GM19468 (cell line): ENCODE results near the gene SPATA31C2.
"Not testable (repeated sequence)": the region's sequence is repeated elsewhere in the genome, so short reads cannot be mapped to it uniquely, and the experiment has no call there.

Experiments
- ATAC-seq: cut with Tn5 transposase; IDR thresholded peaks from one replicate; pipeline ENCODE4 v1.9.1; 2021; ENCODE audit warnings: mild to moderate bottlenecking, moderate library complexity, moderate number of reproducible peaks; ENCODE audit not compliant: unreplicated experiment; ENCODE audit errors: extremely low read depth

SPATA31C2 gene

DNA sequence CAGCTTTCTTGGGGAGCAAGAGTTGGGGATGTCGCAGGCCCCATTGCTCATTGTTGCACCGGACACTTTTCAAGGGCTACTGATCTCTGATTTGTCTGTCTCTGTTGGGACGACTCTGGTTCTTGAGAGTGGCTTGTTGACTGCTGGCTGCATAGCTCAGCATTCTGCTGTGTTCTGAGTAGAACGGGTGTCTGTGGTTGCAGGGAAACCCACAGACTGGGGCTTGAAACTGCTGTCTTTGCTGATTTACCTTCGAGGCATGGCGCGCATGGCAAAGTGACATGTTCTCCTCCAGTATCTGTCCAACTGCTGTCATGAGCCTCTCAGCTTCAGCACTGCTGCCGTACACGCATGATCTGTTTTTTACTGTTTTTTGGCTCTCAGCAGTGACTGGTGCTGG lies 8.7 kb downstream of the SPATA31C2 start:
- ATAC-seq = not testable (repeated sequence)

DNA sequence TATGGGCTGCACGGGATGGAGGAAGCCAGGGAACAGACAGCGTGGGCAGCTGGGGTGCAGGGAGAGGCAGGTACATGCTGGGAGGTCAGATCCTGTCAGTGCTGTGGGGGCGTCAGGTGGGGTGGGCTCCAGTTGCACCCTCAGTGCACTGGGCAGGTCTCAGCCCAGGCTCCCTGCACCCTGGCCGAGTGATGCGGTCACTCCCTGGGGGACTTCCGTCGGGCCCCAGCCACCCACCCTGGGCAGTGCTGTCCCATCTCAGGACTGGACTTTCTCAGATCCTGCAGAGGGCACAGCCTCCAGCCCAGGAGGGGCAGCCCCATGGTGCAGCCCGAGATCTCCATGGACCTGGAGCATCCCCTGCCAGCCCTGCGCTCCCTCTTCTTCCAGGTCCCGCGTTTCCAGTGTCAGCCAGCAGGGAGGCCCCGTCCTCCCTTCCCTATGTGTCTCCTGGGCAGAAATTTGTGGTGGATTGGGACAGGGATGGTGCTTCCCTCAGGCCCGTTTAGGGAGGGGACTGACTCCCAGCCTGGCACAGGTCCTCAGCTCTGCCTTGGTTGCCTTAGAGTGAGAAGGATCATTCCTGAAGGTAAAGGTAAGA lies 10.5 kb downstream of the SPATA31C2 start:
- ATAC-seq = not testable (repeated sequence)

DNA sequence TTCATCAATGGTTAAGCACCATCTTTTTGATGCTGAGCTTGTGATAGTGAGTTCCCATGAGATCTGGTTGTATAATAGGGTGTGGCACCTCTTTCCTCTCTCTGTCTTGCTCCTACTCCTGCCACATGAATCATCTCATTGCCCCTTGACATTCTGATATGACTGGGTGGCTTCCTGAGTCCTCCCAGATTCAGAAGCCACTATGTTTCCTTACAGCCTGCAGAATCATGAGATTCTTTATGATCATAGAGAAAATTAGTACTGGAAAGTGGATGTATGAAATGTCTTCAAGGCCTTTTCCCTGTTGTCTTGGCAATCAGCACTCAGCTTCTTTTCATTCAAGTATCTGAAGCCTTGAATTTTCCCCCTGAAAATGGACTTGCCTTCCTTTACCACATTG lies 14.9 kb downstream of the SPATA31C2 start:
- not testable (repeated sequence) for ATAC-seq

DNA sequence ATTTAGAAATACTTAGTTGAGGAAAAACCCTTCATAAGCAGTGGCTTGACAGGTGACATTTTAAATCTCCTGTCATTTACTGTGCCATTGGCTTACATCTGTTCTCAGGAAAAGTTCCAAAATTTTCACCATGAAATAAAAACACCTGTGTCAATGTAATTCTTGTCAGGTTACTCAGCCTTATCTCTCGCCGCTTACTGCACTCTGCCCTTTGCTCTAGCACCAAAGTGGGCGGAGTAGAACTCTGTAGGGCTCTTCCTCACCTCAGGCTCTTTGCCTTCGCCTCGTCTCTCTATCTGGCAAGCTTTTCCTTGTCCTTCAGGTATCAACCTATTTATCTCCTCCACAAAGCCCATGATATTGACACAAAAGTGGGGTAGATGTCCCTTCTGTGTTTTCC lies 20.2 kb downstream of the SPATA31C2 start:
- not testable (repeated sequence) for ATAC-seq

DNA sequence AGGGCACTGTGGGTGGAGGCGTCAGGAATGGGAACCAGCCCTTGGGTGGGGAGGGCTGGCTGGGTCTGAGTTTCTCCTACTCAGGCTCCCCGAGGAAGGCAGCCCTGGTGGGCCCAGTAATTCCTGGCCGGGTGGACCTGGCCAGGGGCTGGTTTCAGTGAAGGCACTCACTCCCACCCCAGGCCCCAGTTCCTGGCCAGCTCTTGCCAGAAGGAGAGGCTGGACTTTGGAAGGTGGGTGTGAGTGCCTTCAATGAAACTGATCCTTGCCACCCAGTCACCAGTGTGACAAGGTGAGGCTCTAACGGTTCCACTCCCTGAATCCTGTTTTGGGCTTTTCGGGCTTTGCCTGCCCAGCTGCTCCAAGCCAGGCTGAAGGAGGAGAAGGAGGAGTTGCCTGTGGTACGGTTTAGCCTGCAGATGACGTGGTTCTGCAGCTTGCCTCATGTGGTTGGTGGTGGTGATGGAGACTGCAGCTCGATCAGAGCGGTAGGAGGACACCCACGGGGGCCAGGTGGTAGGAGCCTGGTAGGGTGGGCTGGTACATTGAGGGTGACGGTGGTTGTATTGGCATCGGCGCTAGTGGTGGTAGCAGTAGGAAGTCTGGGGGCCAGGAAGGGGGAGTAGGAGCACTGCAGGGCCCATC lies 23.2 kb downstream of the SPATA31C2 start:
- not testable (repeated sequence) for ATAC-seq

DNA sequence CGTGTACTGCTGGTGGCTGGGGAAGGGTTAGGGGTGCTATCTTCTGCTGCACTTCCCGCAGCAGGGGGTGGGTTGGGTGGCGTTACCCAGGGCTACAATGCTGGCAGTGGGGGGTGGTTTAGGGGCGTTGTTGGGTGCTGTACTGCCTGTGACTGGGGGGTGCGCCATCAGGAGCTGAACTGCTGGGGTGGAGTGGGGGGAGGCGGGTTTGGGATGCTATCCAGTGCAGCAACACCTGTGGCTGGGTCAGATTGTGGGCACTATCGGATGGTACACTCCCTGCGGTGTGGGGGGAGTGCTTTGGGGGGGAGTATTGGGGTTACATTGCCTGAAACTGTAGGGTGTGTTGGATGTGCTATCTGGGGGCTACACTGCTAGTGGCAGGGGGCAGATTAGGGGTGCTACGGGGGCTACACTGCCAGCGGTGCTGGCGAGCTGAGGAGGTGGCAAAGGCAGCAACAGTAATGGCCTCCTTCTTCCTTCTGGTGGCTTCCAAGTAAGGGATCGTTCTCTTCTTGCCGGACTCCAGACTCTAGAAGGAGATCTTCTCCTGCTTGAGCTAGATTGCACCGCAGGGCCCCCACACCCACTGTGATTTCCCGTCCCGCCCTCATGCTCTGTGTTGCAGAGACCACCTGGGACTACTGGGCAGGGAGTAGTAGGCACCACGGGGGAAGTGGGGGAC lies 23.9 kb downstream of the SPATA31C2 start:
- not testable (repeated sequence) for ATAC-seq

DNA sequence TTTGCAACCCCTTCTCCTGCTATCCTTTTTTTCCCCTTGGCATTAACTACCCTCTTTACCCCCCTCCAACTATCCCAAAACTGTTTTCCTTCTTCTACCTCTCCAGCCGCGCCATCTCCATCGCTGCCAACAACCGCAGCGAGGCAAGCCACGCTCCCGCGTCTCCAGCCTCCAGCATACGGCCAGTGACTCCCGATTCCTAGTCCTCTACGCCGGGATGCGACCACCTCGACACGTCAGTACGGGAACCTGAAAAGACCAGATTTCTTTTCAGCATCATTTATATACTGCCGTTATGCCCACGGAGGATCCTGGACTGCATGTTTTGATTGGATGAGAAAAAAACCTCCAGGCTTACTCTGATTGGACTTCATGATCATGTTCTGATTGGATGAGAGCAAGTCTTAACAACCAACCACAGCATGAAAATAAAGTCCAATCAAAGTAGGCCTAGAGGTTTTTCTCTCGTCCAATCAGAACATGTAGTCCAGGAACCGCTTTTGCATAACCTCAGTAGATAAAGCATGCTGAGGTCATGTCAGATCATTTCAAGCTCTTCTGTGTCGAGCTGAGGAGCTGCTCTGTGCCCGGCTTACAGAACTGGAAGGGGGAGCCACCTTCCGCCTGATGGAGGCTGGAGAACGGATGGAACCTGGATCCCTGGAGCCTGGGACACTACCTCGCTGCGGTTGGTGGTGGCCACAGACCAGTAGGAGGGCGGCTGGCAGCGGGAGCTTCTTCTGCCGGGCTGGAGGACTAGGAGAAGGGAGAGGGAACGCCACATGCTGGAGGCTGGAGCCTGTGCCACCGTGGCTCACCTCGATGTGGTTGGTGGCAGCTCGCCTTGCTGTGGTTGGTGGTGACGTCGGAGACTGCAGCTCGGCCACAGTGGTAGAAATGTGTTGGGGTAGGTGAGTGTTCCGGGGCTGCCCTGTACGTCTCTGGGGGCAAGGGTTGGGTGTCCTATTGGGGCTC lies 24.8 kb downstream of the SPATA31C2 start:
- ATAC-seq = not testable (repeated sequence)

DNA sequence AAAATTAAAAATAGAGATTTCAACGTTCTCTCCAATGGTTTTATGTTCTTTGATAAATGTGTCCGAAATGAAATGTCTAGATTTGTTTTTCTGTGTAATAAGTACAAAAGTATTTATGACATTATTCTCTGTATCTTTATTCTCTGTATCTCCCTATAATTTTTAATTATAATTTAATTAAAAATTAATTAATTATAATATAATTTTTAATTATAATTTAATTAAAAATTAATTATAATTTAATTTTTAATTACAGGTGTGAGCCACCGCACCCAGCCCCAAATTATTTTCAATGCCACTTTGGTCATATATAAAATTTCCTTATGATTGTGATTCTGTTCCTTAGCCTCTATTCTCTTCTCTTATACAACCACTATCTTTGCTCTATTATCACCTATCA lies 28.2 kb downstream of the SPATA31C2 start:
- ATAC-seq = no peak

DNA sequence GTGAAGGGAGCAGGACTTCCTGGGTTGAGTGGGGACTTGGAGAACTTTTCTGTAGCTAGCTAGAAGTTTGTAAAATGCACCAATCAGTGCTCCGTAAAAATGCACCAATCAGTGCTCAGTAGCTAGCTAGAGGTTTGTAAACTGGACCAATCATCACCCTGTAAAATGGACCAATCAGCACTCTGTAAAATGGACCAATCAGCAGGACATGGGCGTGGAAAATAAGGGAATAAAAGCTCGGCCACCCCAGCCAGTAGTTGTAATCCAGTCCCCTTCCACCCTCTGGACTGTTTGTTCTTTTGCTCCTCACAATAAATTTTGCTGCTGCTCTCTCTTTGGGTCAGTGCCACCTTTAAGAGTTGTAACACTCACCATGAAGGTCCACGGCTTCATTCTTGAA lies 29.5 kb downstream of the SPATA31C2 start:
- no peak for ATAC-seq

DNA sequence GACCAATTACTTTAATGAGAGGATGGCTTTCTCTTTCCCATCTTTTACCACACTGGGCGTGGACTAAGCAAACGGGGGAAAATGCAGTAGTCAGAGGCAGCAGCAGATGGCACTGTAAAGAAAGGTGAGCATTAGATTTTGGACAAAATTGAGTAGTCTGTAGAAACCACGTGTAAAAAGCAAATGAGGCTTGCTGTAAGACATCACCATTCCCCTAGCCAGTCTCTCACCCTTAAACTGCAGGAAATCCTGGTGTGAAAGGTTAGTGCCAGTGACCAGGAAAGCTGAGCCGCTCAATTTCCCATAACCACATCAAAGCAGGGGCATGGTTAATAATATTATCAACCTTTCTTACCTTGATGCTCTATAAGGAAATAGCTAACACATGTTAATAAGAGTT lies 31.8 kb downstream of the SPATA31C2 start:
- no peak for ATAC-seq

DNA sequence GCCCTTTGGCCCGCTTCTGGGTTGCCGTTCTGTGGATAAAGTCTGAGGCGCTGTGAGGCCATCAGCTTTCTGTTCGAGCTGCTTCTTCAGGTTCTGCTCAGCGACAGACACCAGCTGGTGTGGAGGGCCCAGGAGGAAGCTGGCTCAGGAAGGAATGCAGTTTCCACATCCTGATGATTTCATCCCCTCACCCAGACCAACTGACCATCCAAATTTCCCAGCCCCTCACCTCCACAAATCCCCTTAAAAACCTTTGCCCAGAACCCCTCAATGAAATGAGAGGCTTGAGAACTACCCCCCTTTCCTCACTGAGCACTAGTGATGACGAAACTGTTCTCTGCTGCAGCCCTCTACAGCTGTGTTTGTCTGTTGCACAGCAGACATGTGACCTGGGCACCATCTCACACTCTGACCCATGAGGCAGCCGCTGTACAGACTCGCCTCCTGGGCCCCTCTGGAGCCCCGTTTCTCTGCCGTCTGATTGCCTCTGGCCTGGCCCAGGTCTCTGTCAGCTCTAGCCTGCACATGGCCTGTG lies 45.4 kb downstream of the SPATA31C2 start:
- no peak for ATAC-seq

DNA sequence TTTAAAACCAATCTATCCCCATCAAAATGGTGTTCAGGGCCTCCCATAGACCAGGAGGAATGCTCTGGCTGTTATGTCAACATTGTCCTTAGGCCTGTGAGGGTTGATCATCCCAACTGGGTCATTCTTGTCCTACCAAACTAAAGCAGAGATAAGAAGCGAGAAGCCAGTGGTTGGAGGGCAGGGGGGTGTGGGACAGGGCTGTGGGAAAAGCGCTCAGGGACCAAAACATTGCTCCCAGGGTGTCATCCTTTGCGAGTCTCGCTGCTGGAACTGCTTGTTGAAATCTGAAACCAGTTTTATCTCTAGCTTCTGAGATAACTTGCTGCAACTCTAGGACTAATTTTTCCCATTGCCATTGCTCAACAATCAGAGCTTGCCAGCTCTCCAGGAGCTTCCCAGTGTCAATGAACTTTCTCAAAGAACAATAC lies 48.1 kb downstream of the SPATA31C2 start:
- no peak for ATAC-seq

DNA sequence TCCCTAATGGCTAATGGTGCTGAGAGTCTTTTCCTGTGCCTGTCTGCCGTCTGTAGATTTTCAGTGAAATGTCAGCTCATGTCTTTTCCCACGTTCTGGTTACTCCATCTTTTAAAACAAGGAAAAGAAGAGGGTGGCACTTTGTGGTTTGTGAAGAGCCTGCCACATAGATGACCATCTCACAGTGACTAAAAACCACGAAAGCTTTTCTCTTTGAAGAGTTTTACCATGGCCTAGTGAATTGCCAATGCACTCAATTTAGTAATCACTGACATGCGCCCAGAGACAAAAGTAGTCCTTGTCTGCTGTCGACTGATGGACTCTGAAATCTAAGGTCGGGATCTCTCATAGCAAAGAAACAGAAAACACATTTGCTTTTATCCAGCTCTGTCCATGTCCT lies 50.4 kb downstream of the SPATA31C2 start:
- ATAC-seq = no peak

DNA sequence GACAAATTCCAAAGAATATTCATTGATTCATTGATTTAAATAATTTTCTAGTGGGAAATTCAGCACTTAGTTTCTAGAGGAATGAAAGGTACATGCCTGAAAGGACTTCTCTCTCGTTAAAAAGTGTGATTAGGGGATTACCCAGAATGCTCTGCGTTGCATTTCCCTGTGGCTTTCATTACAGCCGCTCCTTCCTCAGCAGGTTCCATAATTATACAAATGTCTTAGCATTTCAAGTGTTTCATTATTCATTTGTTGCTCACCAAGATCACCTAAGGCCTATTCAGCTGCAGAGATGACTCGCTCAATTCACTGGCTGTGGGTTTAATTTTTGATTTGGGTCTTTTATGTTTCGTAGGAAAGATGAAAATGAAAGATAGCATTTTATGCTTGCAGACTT lies 52.8 kb downstream of the SPATA31C2 start:
- no peak for ATAC-seq

DNA sequence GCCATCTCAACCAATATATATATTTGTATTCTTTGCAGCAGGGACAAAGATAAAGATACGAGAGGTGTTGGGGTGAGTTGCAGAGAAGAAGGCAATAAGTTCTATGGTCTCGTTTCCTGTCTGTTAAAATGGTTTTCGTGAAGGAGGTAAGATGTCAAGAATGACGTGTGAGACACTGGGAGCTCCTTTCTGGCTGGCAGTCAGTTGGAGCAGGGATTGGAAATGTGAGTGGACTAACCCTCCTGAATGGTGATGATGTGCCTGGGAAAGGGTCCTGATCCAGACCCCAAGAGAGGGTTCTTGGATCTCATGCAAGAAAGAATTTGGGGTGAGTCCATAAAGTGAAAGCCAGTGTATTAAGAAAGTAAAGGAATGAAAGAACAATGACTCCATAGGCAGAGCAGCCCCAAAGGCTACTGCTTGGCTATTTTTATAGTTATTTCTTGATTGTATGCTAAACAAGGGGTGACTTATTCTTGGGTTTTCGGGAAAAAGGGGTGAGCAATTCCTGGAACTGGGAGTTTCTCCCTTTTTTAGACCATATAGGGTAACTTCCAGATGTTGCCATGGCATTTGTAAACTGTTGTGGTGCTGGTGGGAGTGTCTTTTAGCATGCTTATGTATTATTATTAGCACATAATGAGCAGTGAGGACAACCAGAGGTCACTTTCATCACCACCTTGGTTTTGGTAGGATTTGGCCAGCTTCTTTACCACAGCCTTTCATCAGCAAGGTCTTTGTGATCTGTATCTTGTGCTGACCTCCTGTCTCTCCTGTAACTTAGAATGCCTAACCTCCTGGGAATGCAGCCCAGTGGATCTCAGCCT lies 53.7 kb downstream of the SPATA31C2 start:
- no peak for ATAC-seq
